Naive thymus-derived CD4-positive, alpha-beta T cell (primary cell): ENCODE results near the gene SIRPG. TPM values are rescaled to one million over a fixed set of nuclear protein-coding genes. Genes with fewer than 3 reads are reported as not detected.
"Not testable (repeated sequence)": the region's sequence is repeated elsewhere in the genome, so short reads cannot be mapped to it uniquely, and the experiment has no call there.

Experiments used
- ATAC-seq: fragments of 150-1000 bp; cut with Tn5 transposase; 2 replicates; pipeline ENCODE4 v1.10.0; 2021; ENCODE audit warnings: mild to moderate bottlenecking, moderate library complexity
- CTCF ChIA-PET: fragments of 350-600 bp; sonication (Branson Sonifier 250); formaldehyde crosslinking; loops from one replicate; lab custom pipeline; 2021; ENCODE audit warnings: antibody characterized with exemption; lab: Charles Lee
- POLR2A ChIA-PET: fragments of 350-600 bp; sonication (Branson Sonifier 250); formaldehyde crosslinking; loops from one replicate; lab custom pipeline; 2021; ENCODE audit warnings: antibody characterized with exemption, inconsistent platforms; lab: Charles Lee
- DNase-seq, 9 donors: peaks; one replicate each; pipeline versions ENCODE4 v3.0.0 to v3.0.0-alpha.2; 2020 to 2022; ENCODE audit warnings: mixed read lengths in 1 of 9
- H3K27ac ChIP-seq: one replicate; pipeline ENCODE4 v1.7.0; 2013; ENCODE audit warnings: mild to moderate bottlenecking, low read depth, low read length, moderate library complexity
- H3K27me3 ChIP-seq, 2 donors: one replicate each; pipeline ENCODE4 v1.7.0; 2013; ENCODE audit warnings: low read length in 2 of 2, mild to moderate bottlenecking in 2 of 2, moderate library complexity in 2 of 2; ENCODE audit not compliant: control insufficient read depth in 2 of 2, insufficient read depth in 2 of 2
- H3K36me3 ChIP-seq, 3 experiments: 1 replicate in 2 of 3; 2 replicates in 1 of 3; pipeline ENCODE4 v1.7.0; 2013; ENCODE audit warnings: low read length in 3 of 3, mild to moderate bottlenecking in 3 of 3, moderate library complexity in 1 of 3; ENCODE audit not compliant: insufficient read depth in 3 of 3, control insufficient read depth in 2 of 3
- H3K4me1 ChIP-seq, 2 donors: one replicate each; pipeline ENCODE4 v1.7.0; 2013; ENCODE audit warnings: low read length in 2 of 2, mild to moderate bottlenecking in 2 of 2, moderate library complexity in 1 of 2; ENCODE audit not compliant: control insufficient read depth in 2 of 2, insufficient read depth in 2 of 2
- H3K4me3 ChIP-seq: 2 replicates; pipeline ENCODE4 v1.7.0; 2013; ENCODE audit warnings: mild to moderate bottlenecking, low read length
- H3K9me3 ChIP-seq, 3 experiments: 1 replicate in 2 of 3; 2 replicates in 1 of 3; pipeline ENCODE4 v1.7.0; 2013; ENCODE audit warnings: low read length in 3 of 3; ENCODE audit not compliant: control insufficient read depth in 2 of 3
- H3K27ac Mint-ChIP-seq, 9 donors: one replicate each; pipeline ENCODE4 v1.8.0; 2020 to 2022; ENCODE audit warnings: mixed read lengths in 9 of 9, mild to moderate bottlenecking in 8 of 9, moderate library complexity in 5 of 9, inconsistent platforms in 2 of 9
- H3K27me3 Mint-ChIP-seq, 5 donors: one replicate each; pipeline ENCODE4 v1.8.0; 2021 to 2022; ENCODE audit warnings: mixed read lengths in 5 of 5, mild to moderate bottlenecking in 1 of 5
- H3K36me3 Mint-ChIP-seq, 5 donors: one replicate each; pipeline ENCODE4 v1.8.0; 2020 to 2022; ENCODE audit warnings: mixed read lengths in 5 of 5, mild to moderate bottlenecking in 3 of 5, inconsistent platforms in 1 of 5
- H3K4me1 Mint-ChIP-seq, 7 donors: one replicate each; pipeline ENCODE4 v1.8.0; 2020 to 2022; ENCODE audit warnings: mixed read lengths in 7 of 7, mild to moderate bottlenecking in 3 of 7, inconsistent platforms in 1 of 7
- H3K4me3 Mint-ChIP-seq, 10 donors: one replicate each; pipeline ENCODE4 v1.8.0; 2020 to 2022; ENCODE audit warnings: mild to moderate bottlenecking in 10 of 10, mixed read lengths in 10 of 10, moderate library complexity in 6 of 10, inconsistent platforms in 2 of 10
- H3K9me3 Mint-ChIP-seq, 11 donors: one replicate each; pipeline ENCODE4 v1.8.0; 2020 to 2022; ENCODE audit warnings: mixed read lengths in 11 of 11, mild to moderate bottlenecking in 4 of 11, inconsistent platforms in 1 of 11, moderate library complexity in 1 of 11
- intact Hi-C, 2 donors: fragments of 100-400 bp; cut with micrococcal nuclease; formaldehyde crosslinking; loops; one replicate each; pipeline ENCODE4 v1.15.1; 2023
- polyA plus RNA-seq, 2 donors: library from polyadenylated mRNA; unstranded; fragments of 300-500 nt; fragmentation: Illumina TruSeq; gene quantifications; one replicate each; pipeline ENCODE4 v1.2.3, GENCODE V29; 2021
- total RNA-seq, 6 experiments: library from RNA in 5 of 6; stranded (reverse) in 5 of 6; gene quantifications; 1 replicate in 5 of 6; 2 replicates in 1 of 6; pipeline ENCODE4 v1.2.3 and lab custom pipeline; 2021 to 2026

SIRPG gene
- total and polyA plus RNA-seq, 7 experiments from 2014 or later = 25.6 to 198 (median 51.4) TPM

- ChIA-PET POLR2A (interaction anchor here (1.0 to 1.1 kb wide), 2 partner anchors 62 to 110 kb away, joined by 3 read pairs; no protein-coding TSS in a partner anchor), CTCF (no interaction called here)
- no peaks in the 10 kb centered on the region for H3K27me3 Mint-ChIP-seq
- Histone ChIP-seq H3K36me3 (no peaks in the 10 kb centered on the region), H3K27ac (no peak overlapping the region), H3K9me3 (no peaks in the 10 kb centered on the region), H3K4me3 (no peak overlapping the region), H3K27me3 (no peaks in the 10 kb centered on the region), H3K4me1 (peaks cover 31 to 42% of the 10 kb centered on the region in 2 donors)
- H3K27ac Mint-ChIP-seq = peak overlapping the region in 4 of 9 donors; percentile 30 to 91 (median 50)
- H3K4me1 Mint-ChIP-seq = peaks cover 54 to 85% (median 77%) of the 10 kb centered on the region in 7 donors
- H3K36me3 Mint-ChIP-seq = peaks cover 9 to 38% (median 22%) of the 10 kb centered on the region in 5 donors
- intact Hi-C loops = no loop called here
- peaks cover 0 to 12% (median 3%) of the 10 kb centered on the region in 11 donors for H3K9me3 Mint-ChIP-seq
- H3K4me3 Mint-ChIP-seq = peak overlapping the region in 1 of 10 donors; percentile 70
- ATAC-seq (no peak), DNase-seq (no peak)
Observed at GRCh38 chr20:1621316-1621715, 36.3 kb downstream of the SIRPG start.

- H3K4me3 ChIP-seq = no peak within 1 kb of the TSS
- peak within 1 kb of the TSS; percentile 28 to 80 (median 50) for H3K4me3 Mint-ChIP-seq
- no peaks in the 10 kb centered on the region for H3K27me3 Mint-ChIP-seq
- H3K27ac Mint-ChIP-seq = peak within 1 kb of the TSS in 8 of 9 donors; percentile 1 to 83 (median 77)
- DNase-seq = peak in 2 of 9 donors; percentile 16 to 20
- H3K36me3 ChIP-seq = no peaks in the 10 kb centered on the region
- ATAC-seq = peak; percentile 67
- intact Hi-C loops = no loop called here
- ChIA-PET CTCF (interaction anchor here (1.4 kb wide), 1 partner anchor 114 kb away, joined by 8 read pairs; no protein-coding TSS in a partner anchor), POLR2A (no interaction called here)
- H3K36me3 Mint-ChIP-seq = peaks cover 9 to 39% (median 28%) of the 10 kb centered on the region in 5 donors
- H3K27ac ChIP-seq = peak within 1 kb of the TSS; percentile 58
- no peaks in the 10 kb centered on the region for H3K27me3 ChIP-seq
- H3K4me1 ChIP-seq = peaks cover 31 to 42% of the 10 kb centered on the region in 2 donors
- H3K9me3 ChIP-seq = no peaks in the 10 kb centered on the region
- H3K4me1 Mint-ChIP-seq = peaks cover 52 to 74% (median 64%) of the 10 kb centered on the region in 7 donors
- H3K9me3 Mint-ChIP-seq = peaks cover 0 to 12% (median 3%) of the 10 kb centered on the region in 11 donors
Observed at GRCh38 chr20:1619861-1620444, 37.6 kb downstream of the SIRPG start, which contains the start of gene SIRPB1. Gene SIRPB1, minus strand, starts transcription at chr20:1620009. Its CDS starts 65 bp downstream, at chr20:1619944.

- ATAC-seq (peak; percentile 66), DNase-seq (no peak)
- Histone ChIP-seq H3K9me3 (no peaks in the 10 kb centered on the region), H3K36me3 (no peaks in the 10 kb centered on the region), H3K27me3 (no peaks in the 10 kb centered on the region), H3K4me1 (peaks cover 31 to 42% of the 10 kb centered on the region in 2 donors), H3K27ac (peak overlapping the region; percentile 58), H3K4me3 (no peak overlapping the region)
- intact Hi-C loops = no loop called here
- POLR2A ChIA-PET = no interaction called here
- CTCF ChIA-PET = interaction anchor here (0.6 to 1.4 kb wide), 2 partner anchors 99 to 115 kb away, joined by 3 to 8 read pairs; no protein-coding TSS in a partner anchor
- Mint-ChIP-seq H3K4me3 (peak overlapping the region in 7 of 10 donors; percentile 25 to 70 (median 49)), H3K4me1 (peaks cover 48 to 72% (median 61%) of the 10 kb centered on the region in 7 donors), H3K27ac (peak overlapping the region in 5 of 9 donors; percentile 59 to 82 (median 78)), H3K27me3 (no peaks in the 10 kb centered on the region), H3K9me3 (peaks cover 0 to 15% (median 3%) of the 10 kb centered on the region in 11 donors), H3K36me3 (peaks cover 9 to 45% (median 35%) of the 10 kb centered on the region in 5 donors)
Observed at GRCh38 chr20:1618954-1619540, 38.5 kb downstream of the SIRPG start.

GRCh38 chr20:1618479-1618878 is 39.1 kb downstream of the SIRPG start:
- H3K27me3 ChIP-seq = no peaks in the 10 kb centered on the region
- peak overlapping the region in 5 of 10 donors; percentile 25 to 70 (median 36) for H3K4me3 Mint-ChIP-seq
- CTCF ChIA-PET = interaction anchor here (0.6 kb wide), 1 partner anchor 99 kb away, joined by 3 read pairs; no protein-coding TSS in a partner anchor
- no peak for DNase-seq
- peaks cover 31 to 41% of the 10 kb centered on the region in 2 donors for H3K4me1 ChIP-seq
- no peaks in the 10 kb centered on the region for H3K27me3 Mint-ChIP-seq
- ATAC-seq = no peak
- H3K9me3 ChIP-seq = no peaks in the 10 kb centered on the region
- POLR2A ChIA-PET = interaction anchor here (0.9 kb wide), 1 partner anchor 73 kb away, joined by 3 read pairs; no protein-coding TSS in a partner anchor
- peaks cover 44 to 67% (median 56%) of the 10 kb centered on the region in 7 donors for H3K4me1 Mint-ChIP-seq
- no peak overlapping the region for H3K4me3 ChIP-seq
- peaks cover 9 to 48% (median 38%) of the 10 kb centered on the region in 5 donors for H3K36me3 Mint-ChIP-seq
- H3K27ac Mint-ChIP-seq = peak overlapping the region in 3 of 9 donors; percentile 4 to 82 (median 71)
- H3K9me3 Mint-ChIP-seq = peaks cover 0 to 18% (median 3%) of the 10 kb centered on the region in 11 donors
- intact Hi-C loops = no loop called here
- no peaks in the 10 kb centered on the region for H3K36me3 ChIP-seq
- H3K27ac ChIP-seq = no peak overlapping the region

GRCh38 chr20:1616858-1617434 is 40.6 kb downstream of the SIRPG start:
- Histone ChIP-seq H3K4me3 (no peak overlapping the region), H3K36me3 (no peaks in the 10 kb centered on the region), H3K27ac (no peak overlapping the region), H3K27me3 (no peaks in the 10 kb centered on the region), H3K9me3 (no peaks in the 10 kb centered on the region), H3K4me1 (peaks cover 21 to 28% of the 10 kb centered on the region in 2 donors)
- POLR2A ChIA-PET = no interaction called here
- Mint-ChIP-seq H3K27ac (no peak overlapping the region), H3K27me3 (no peaks in the 10 kb centered on the region), H3K36me3 (peaks cover 9 to 51% (median 42%) of the 10 kb centered on the region in 5 donors), H3K4me1 (peaks cover 31 to 51% (median 41%) of the 10 kb centered on the region in 7 donors), H3K9me3 (peaks cover 0 to 15% (median 3%) of the 10 kb centered on the region in 11 donors), H3K4me3 (no peak overlapping the region)
- intact Hi-C loops = no loop called here
- CTCF ChIA-PET = no interaction called here
- no peak for ATAC-seq
- DNase-seq = no peak

- H3K36me3 ChIP-seq, intact Hi-C loops, ATAC-seq, H3K27me3 ChIP-seq, H3K4me3 Mint-ChIP-seq, H3K4me3 ChIP-seq, POLR2A ChIA-PET, H3K27ac ChIP-seq, H3K27me3 Mint-ChIP-seq, H3K27ac Mint-ChIP-seq, H3K9me3 Mint-ChIP-seq, DNase-seq, H3K4me1 ChIP-seq, H3K9me3 ChIP-seq, CTCF ChIA-PET: not testable (repeated sequence)
- peaks cover 0 to 12% (median 6%) of the 10 kb centered on the region in 7 donors for H3K4me1 Mint-ChIP-seq
- peaks cover 0 to 32% (median 18%) of the 10 kb centered on the region in 5 donors for H3K36me3 Mint-ChIP-seq
Observed at GRCh38 chr20:1610404-1610803, 47.2 kb downstream of the SIRPG start.
